ENCODE measurements around the gene AVPI1.

The AVPI1 gene

DNA sequence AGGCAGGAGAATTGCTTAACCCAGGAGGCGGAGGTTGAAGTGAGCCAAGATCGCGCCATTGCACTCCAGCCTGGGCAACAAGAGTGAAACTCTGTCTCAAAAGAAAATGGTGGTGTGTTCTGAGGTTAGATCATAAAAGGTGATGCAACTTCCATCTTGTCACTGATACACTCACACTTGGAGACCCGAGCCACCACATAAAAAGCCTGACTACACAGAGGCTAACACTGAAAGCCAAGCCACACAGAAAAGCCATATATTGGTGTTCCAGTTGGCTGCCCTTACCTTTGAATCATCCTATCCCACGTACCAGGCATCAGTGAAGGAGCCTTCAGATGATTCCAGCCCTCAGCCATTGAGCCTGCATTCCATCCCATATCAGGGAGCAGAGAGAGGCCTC is 57.8 kb downstream of the AVPI1 start:
- TF ChIP-seq, protein P1, sequence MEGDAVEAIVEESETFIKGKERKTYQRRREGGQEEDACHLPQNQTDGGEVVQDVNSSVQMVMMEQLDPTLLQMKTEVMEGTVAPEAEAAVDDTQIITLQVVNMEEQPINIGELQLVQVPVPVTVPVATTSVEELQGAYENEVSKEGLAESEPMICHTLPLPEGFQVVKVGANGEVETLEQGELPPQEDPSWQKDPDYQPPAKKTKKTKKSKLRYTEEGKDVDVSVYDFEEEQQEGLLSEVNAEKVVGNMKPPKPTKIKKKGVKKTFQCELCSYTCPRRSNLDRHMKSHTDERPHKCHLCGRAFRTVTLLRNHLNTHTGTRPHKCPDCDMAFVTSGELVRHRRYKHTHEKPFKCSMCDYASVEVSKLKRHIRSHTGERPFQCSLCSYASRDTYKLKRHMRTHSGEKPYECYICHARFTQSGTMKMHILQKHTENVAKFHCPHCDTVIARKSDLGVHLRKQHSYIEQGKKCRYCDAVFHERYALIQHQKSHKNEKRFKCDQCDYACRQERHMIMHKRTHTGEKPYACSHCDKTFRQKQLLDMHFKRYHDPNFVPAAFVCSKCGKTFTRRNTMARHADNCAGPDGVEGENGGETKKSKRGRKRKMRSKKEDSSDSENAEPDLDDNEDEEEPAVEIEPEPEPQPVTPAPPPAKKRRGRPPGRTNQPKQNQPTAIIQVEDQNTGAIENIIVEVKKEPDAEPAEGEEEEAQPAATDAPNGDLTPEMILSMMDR (IDR thresholded peaks at IDR 0.05; ENCODE audit: low read depth, low read length) = no peak
- no peak for DNase-seq
- Histone ChIP-seq H3K36me3 (no peaks in the 10 kb centered on the region), H3K27me3 (ENCODE audit: insufficient read depth, low read depth, severe bottlenecking) (no peaks in the 10 kb centered on the region), H3K27ac (no peak overlapping the region), H3K9me3 (ENCODE audit: severe bottlenecking) (no peaks in the 10 kb centered on the region), H3K4me3 (ENCODE audit: low read depth, low read length) (no peak overlapping the region)

DNA sequence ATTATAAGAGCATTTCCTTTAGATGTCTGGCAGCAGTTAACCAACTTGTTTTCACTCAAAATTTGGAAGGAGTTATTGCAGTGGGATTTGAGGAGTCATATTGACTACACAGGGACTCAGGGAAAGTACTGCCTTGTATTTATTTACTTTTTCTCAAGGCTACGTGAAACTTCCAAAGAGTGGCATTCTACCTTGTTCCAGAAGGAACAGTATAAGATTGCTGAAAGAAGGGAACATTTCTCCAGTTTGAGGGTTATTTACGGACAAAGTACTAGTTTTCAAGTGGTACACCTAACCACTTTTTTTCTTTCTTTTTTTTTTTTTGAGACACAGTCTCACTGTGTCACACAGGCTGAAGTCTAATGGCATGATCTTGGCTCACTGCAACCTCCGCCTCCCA is 58.8 kb downstream of the AVPI1 start:
- Histone ChIP-seq H3K27ac (no peak overlapping the region), H3K36me3 (no peaks in the 10 kb centered on the region), H3K9me3 (ENCODE audit: severe bottlenecking) (no peaks in the 10 kb centered on the region), H3K27me3 (ENCODE audit: insufficient read depth, low read depth, severe bottlenecking) (no peaks in the 10 kb centered on the region), H3K4me3 (ENCODE audit: low read depth, low read length) (no peak overlapping the region)
- TF ChIP-seq, protein P1 (IDR thresholded peaks at IDR 0.05; ENCODE audit: low read depth, low read length) = no peak
- no peak for DNase-seq

DNA sequence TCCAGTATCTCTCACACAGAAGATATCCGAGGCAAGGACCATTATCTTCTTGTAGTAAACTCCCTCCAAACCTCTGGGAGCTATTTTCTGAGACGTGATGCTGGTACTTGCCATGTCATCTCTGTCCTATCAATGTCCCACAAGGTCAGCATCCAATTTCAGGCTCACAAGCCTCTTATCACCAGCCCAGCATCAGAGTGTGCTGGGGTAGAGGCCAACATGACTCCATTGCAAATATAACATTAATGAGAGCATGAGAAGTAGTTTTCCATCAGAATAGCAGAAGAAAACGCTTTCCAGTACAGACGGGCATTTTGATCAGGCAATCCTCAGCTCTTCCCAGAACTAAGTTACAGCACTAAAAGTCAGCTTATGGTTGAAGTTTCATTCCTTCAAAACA is 59.3 kb downstream of the AVPI1 start:
- no peaks in the 10 kb centered on the region for H3K27me3 ChIP-seq (ENCODE audit: insufficient read depth, low read depth, severe bottlenecking)
- no peaks in the 10 kb centered on the region for H3K9me3 ChIP-seq (ENCODE audit: severe bottlenecking)
- H3K36me3 ChIP-seq = no peaks in the 10 kb centered on the region
- no peak overlapping the region for H3K27ac ChIP-seq
- TF ChIP-seq, protein P1 (IDR thresholded peaks at IDR 0.05; ENCODE audit: low read depth, low read length) = no peak
- DNase-seq = no peak
- no peak overlapping the region for H3K4me3 ChIP-seq (ENCODE audit: low read depth, low read length)

Measured in WERI-Rb-1 (cell line).